ENCODE measurements around the gene C12orf76.

DNA sequence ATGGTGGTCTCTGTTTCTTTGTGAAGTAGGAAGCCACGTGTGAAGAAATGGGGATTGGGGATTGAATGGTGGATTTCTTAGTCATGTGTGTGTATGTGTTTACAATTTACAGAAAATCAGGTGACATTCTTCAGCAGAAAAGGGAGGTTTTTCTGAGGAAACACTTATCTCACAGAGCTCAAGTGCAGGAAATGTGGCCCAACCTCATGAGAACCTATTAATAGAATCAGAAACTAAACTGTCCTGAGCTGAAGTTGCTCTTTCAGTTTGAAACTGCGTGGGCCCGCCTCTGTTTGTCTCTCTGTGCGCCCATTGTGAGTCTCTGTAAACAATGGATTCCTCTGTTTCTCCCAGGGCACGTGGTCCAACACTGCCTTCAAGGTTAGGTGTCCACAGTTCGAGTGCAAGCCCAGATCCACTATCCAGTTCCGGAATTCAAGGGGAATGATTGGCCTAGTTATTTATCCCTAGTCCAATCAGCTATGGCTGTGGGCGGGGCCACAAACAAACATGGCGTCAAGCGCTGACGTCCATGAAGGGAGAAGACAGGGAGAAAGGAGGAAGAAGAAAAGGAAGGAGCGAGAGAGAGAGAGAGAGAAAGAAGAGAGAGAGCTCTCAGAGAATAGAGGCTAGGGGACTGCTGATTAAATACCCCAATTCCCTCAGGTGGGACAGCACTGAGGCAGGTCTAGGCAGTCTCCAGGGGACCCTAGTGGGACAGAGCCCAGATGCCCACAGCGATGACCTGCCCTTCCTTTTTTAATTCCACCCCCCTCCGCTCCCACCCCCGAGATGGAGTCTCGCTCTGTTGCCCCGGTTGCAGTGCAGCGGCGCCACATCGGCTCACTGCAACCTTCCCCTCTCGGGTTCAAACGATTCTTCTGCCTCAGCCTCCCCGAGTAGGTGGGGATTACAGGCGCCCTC is 31.4 kb upstream of the C12orf76 start:
- TF ChIP-seq, protein P1, sequence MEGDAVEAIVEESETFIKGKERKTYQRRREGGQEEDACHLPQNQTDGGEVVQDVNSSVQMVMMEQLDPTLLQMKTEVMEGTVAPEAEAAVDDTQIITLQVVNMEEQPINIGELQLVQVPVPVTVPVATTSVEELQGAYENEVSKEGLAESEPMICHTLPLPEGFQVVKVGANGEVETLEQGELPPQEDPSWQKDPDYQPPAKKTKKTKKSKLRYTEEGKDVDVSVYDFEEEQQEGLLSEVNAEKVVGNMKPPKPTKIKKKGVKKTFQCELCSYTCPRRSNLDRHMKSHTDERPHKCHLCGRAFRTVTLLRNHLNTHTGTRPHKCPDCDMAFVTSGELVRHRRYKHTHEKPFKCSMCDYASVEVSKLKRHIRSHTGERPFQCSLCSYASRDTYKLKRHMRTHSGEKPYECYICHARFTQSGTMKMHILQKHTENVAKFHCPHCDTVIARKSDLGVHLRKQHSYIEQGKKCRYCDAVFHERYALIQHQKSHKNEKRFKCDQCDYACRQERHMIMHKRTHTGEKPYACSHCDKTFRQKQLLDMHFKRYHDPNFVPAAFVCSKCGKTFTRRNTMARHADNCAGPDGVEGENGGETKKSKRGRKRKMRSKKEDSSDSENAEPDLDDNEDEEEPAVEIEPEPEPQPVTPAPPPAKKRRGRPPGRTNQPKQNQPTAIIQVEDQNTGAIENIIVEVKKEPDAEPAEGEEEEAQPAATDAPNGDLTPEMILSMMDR (IDR thresholded peaks at IDR 0.05): no peak
- TF ChIP-seq POLR2AphosphoS5 (IDR thresholded peaks at IDR 0.05) (no peak), POLR2A (IDR thresholded peaks at IDR 0.05) (no peak), EP300 (IDR thresholded peaks at IDR 0.05) (no peak)
